Measurements from ENCODE around the gene UGT1A10.
"Not testable (repeated sequence)": the region's sequence is repeated elsewhere in the genome, so short reads cannot be mapped to it uniquely, and the experiment has no call there.

The UGT1A10 gene

GRCh38 chr2:233736868-233737653 lies 100.8 kb downstream of the UGT1A10 start:
- peak; percentile 38 for FAIRE-seq
- not testable (repeated sequence) for DNase-seq (ENCODE audit: insufficient read length, low spot score)

GRCh38 chr2:233740870-233741269 lies 104.6 kb downstream of the UGT1A10 start:
- FAIRE-seq (no peak), DNase-seq (ENCODE audit: insufficient read length, low spot score) (no peak)

- no peak for DNase-seq (ENCODE audit: insufficient read length, low spot score)
- no peak for FAIRE-seq
Measured at GRCh38 chr2:233743464-233744259, 107.4 kb downstream of the UGT1A10 start.

- FAIRE-seq, result no peak
- no peak for DNase-seq (ENCODE audit: insufficient read length, low spot score)
Measured at GRCh38 chr2:233745073-233745755, 109.0 kb downstream of the UGT1A10 start.

GRCh38 chr2:233745838-233746237 lies 109.6 kb downstream of the UGT1A10 start:
- FAIRE-seq; DNase-seq (ENCODE audit: insufficient read length, low spot score): not testable (repeated sequence)

- FAIRE-seq, result no peak
- DNase-seq (ENCODE audit: insufficient read length, low spot score), result no peak
Measured at GRCh38 chr2:233746475-233747282, 110.4 kb downstream of the UGT1A10 start.

- DNase-seq (ENCODE audit: insufficient read length, low spot score), result no peak
- no peak for FAIRE-seq
Measured at GRCh38 chr2:233747283-233747544, 111.0 kb downstream of the UGT1A10 start.

- DNase-seq (ENCODE audit: insufficient read length, low spot score); FAIRE-seq: not testable (repeated sequence)
Measured at GRCh38 chr2:233750689-233751088, 114.4 kb downstream of the UGT1A10 start.

- FAIRE-seq; DNase-seq (ENCODE audit: insufficient read length, low spot score): not testable (repeated sequence)
Measured at GRCh38 chr2:233751212-233752009, 115.2 kb downstream of the UGT1A10 start.

GRCh38 chr2:233754872-233755611 lies 118.8 kb downstream of the UGT1A10 start:
- no peak for DNase-seq (ENCODE audit: insufficient read length, low spot score)
- FAIRE-seq, result no peak

GRCh38 chr2:233756429-233757081 lies 120.3 kb downstream of the UGT1A10 start:
- DNase-seq (ENCODE audit: insufficient read length, low spot score) (no peak), FAIRE-seq (no peak)

GRCh38 chr2:233758141-233758540 lies 121.9 kb downstream of the UGT1A10 start:
- FAIRE-seq (no peak), DNase-seq (ENCODE audit: insufficient read length, low spot score) (no peak)

- FAIRE-seq (no peak), DNase-seq (ENCODE audit: insufficient read length, low spot score) (no peak)
Measured at GRCh38 chr2:233758849-233759248, 122.6 kb downstream of the UGT1A10 start.

- FAIRE-seq (no peak), DNase-seq (ENCODE audit: insufficient read length, low spot score) (no peak)
Measured at GRCh38 chr2:233760043-233760442, 123.8 kb downstream of the UGT1A10 start, which contains the start of gene UGT1A1. TSS of gene UGT1A1 (plus strand) at chr2:233760270. CDS start at chr2:233760288, 18 bp downstream.

GRCh38 chr2:233761040-233761769 lies 125.0 kb downstream of the UGT1A10 start:
- DNase-seq (ENCODE audit: insufficient read length, low spot score), result no peak
- no peak for FAIRE-seq

GRCh38 chr2:233764264-233764663 lies 128.0 kb downstream of the UGT1A10 start:
- FAIRE-seq, result no peak
- DNase-seq (ENCODE audit: insufficient read length, low spot score), result no peak

- DNase-seq (ENCODE audit: insufficient read length, low spot score) (no peak), FAIRE-seq (no peak)
Measured at GRCh38 chr2:233764761-233765160, 128.5 kb downstream of the UGT1A10 start.

- no peak for DNase-seq (ENCODE audit: insufficient read length, low spot score)
Measured at GRCh38 chr2:233766416-233766815, 130.2 kb downstream of the UGT1A10 start.

More at GRCh38 chr2:233766416-233766815, 130.2 kb downstream of the UGT1A10 start:
- no peak for FAIRE-seq
